ENCODE data around the gene OR51E2. TPM values are rescaled to one million over a fixed set of nuclear protein-coding genes. Genes with fewer than 3 reads are reported as not detected.

OR51E2 gene
- total and polyA plus RNA-seq, 2 of the 8 experiments (the other 6 are each of a cell fraction or from before 2014, with no cell fraction given), result not detected

DNA sequence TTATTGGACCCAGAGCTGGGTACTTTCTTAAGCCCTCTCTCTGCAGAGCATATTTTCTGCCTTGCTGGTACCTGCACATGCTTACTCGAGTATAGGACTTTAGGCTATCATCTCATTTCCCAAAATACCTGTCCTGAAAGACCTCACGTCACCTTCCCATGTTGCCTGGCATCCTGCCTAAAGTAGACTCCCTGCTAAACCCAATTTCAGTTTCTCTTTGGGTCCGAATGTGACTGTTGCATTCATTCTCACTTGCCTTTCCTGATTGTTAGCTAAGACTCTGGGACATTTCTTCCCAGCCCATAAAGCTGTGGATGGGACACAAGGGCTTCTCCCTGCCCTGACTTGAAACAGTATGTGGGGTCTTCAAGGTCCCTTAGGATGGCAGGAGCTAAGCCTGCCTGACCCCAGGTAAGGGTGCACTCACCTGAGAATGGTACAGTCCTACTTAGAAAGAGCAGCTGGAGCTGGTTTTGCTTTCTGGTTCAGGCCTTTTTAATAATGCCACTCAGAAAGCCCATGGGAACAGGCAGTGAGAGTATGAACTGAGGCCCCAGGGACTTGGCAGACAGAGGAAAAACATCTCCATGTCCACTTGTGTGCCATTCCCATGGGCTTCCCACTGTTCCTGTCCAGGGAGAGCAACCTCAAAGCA, 12.9 kb downstream of the OR51E2 start:
- Histone ChIP-seq H3K27ac (ENCODE audit: low read depth, low read length) (no peak overlapping the region), H2AFZ (ENCODE audit: low read length) (0 out of 2 replicates have a peak overlapping the region, but pooled peaks have one; percentile 22), H3K79me2 (ENCODE audit: control insufficient read depth in 1 of 2, insufficient read depth in 2 of 2, low read length in 2 of 2) (no peaks in the 10 kb centered on the region), H2AK5ac (ENCODE audit: low read depth, low read length) (no peak overlapping the region), H2BK12ac (ENCODE audit: low read depth, low read length) (no peak overlapping the region), H2BK15ac (ENCODE audit: low read length) (no peak overlapping the region), H3K9ac (replicated peaks in 1 of 4; ENCODE audit: extremely low read depth in 1 of 4, low read depth in 3 of 4, low read length in 3 of 4) (no peak overlapping the region), H4K8ac (ENCODE audit: extremely low read depth, insufficient read depth, low read length) (no peak overlapping the region), H3K18ac (ENCODE audit: extremely low read depth, low read length) (no peak overlapping the region), H3K27me3 (replicated peaks in 1 of 4; ENCODE audit: control insufficient read depth in 3 of 4, extremely low read depth in 1 of 4, insufficient read depth in 3 of 4, low read length in 3 of 4) (no peaks in the 10 kb centered on the region), H3K79me1 (ENCODE audit: low read depth, low read length) (no peaks in the 10 kb centered on the region), H3K4me2 (ENCODE audit: insufficient read depth in 1 of 2, low read depth in 2 of 2, low read length in 2 of 2) (no peak overlapping the region), H4K5ac (ENCODE audit: insufficient read length, low read depth, low read length) (no peak overlapping the region), H2BK120ac (replicated peaks; ENCODE audit: low read depth, low read length) (no peak overlapping the region), H3K4ac (replicated peaks; ENCODE audit: insufficient read length, low read depth, low read length) (no peak overlapping the region), H3K23me2 (ENCODE audit: low read depth, low read length) (no peaks in the 10 kb centered on the region), H2BK20ac (ENCODE audit: low read length) (no peak overlapping the region), H3K14ac (ENCODE audit: insufficient read length) (no peak overlapping the region), H3K9me3 (ENCODE audit: insufficient read depth in 2 of 2, low read depth in 1 of 2, low read length in 1 of 2) (no peaks in the 10 kb centered on the region), H4K91ac (replicated peaks; ENCODE audit: insufficient read length, low read length) (no peak overlapping the region), H3K36me3 (ENCODE audit: control insufficient read depth in 2 of 4, insufficient read depth in 4 of 4, low read length in 3 of 4) (no peaks in the 10 kb centered on the region), H4K20me1 (replicated peaks in 1 of 2; ENCODE audit: control insufficient read depth in 1 of 2, insufficient read depth in 2 of 2, low read length in 2 of 2) (no peaks in the 10 kb centered on the region), H2BK5ac (ENCODE audit: low read depth, low read length) (no peak overlapping the region), H3K4me3 (ENCODE audit: extremely low read depth in 1 of 4, insufficient read depth in 2 of 4, low read depth in 3 of 4, low read length in 4 of 4) (no peak overlapping the region), H3K23ac (ENCODE audit: insufficient read length) (no peak overlapping the region), H3K56ac (replicated peaks; ENCODE audit: insufficient read length, low read depth, low read length) (no peak overlapping the region), H3K4me1 (replicated peaks in 1 of 4; ENCODE audit: control insufficient read depth in 3 of 4, insufficient read depth in 4 of 4, low read length in 3 of 4) (no peaks in the 10 kb centered on the region)
- 84% methylated on average over 3 of the region's 3 CpGs; no CpG with 5 or more reads in 1 of the 2 experiments for WGBS, 2 experiments (ENCODE audit: extremely low coverage in 1 of 2, insufficient coverage in 1 of 2, insufficient read length in 1 of 2, insufficient replicate concordance in 2 of 2, low coverage in 1 of 2, low lambda C conversion rate in 2 of 2, missing lambda C conversion rate in 1 of 2)
- POLR2A ChIA-PET (ENCODE audit: partially characterized antibody), result no interaction called here
- FAIRE-seq, result no peak
- DNase-seq (ENCODE audit: low read depth in 1 of 2, low spot score in 2 of 2), result no peak
- TF ChIP-seq JUND (IDR thresholded peaks at IDR 0.05; ENCODE audit: low read length) (no peak), SAP30 (IDR thresholded peaks at IDR 0.05; ENCODE audit: insufficient read depth, insufficient replicate concordance, low read length) (no peak)
- CTCF ChIA-PET (ENCODE audit: partially characterized antibody), result interaction anchor here (1.1 to 2.6 kb wide), 4 partner anchors 19 to 497 kb away, joined by 3 to 9 read pairs (median 4); partner anchors contain the start of gene OR51D1
